GM12801 (cell line): ENCODE data around the gene MRTFA.

Experiments used
- TF ChIP-seq, protein P1 (sequence below): IDR thresholded peaks from one replicate; pipeline ENCODE4 v1.5.1; 2011; ENCODE audit warnings: control low read depth; ENCODE audit not compliant: insufficient read length; ENCODE audit errors: extremely low read depth

Gene MRTFA

DNA sequence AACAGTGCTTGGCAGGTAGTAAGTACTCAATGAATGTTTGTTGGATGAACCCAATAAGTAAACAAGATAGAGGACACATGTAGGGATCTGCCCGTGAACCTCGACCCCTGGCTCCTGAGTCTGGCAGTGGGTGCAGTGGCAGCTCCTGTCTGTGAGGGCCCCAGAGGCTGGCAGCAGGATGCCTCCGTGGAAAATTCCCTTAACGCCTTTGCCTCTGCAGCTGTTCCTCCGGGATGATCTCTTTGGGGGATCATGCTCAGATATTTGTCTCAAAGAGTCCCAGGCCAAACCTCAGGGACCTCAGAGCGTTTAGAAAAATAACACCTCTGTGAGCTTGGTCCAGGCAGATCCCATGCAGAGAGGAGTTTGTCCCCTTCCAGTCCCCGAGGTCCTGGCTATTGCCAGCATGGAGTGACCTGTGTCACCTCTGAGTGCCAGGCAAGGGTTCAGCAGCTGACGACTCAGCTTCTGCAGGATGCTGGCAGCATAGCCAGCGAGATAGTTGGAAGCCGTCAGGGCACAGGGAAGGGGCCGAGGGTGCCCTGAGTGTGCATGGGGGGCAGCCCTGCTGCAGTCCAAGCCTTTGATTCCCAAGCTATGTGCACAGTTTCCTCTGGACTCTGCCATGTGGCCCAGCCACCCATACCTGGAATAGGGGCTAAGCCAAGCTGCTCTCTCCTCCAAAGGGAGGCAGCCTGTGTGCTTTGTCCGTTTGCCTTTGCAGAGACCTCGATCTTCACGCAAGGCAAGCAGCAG is 42.2 kb upstream of the MRTFA start:
- TF ChIP-seq, protein P1, sequence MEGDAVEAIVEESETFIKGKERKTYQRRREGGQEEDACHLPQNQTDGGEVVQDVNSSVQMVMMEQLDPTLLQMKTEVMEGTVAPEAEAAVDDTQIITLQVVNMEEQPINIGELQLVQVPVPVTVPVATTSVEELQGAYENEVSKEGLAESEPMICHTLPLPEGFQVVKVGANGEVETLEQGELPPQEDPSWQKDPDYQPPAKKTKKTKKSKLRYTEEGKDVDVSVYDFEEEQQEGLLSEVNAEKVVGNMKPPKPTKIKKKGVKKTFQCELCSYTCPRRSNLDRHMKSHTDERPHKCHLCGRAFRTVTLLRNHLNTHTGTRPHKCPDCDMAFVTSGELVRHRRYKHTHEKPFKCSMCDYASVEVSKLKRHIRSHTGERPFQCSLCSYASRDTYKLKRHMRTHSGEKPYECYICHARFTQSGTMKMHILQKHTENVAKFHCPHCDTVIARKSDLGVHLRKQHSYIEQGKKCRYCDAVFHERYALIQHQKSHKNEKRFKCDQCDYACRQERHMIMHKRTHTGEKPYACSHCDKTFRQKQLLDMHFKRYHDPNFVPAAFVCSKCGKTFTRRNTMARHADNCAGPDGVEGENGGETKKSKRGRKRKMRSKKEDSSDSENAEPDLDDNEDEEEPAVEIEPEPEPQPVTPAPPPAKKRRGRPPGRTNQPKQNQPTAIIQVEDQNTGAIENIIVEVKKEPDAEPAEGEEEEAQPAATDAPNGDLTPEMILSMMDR: no peak

DNA sequence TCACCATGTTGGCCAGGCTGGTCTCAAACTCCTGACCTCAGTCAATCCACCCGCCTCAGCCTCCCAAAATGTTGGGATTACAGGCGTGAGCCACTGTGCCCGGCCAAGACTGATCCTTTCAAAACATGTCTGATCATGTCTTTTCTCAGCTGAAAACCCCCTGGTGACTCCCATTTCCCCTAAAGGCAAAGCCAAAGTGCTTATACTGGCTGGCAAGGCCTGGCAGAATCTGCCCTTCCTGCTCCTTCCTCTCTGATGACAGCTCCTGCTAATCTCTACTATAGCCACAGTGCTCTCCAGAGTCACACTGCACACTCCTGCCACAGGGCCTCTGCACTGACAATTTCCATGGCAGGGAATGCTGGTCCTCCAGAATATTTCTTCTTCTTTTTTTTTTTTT is 40.1 kb upstream of the MRTFA start:
- TF ChIP-seq, protein P1: no peak

DNA sequence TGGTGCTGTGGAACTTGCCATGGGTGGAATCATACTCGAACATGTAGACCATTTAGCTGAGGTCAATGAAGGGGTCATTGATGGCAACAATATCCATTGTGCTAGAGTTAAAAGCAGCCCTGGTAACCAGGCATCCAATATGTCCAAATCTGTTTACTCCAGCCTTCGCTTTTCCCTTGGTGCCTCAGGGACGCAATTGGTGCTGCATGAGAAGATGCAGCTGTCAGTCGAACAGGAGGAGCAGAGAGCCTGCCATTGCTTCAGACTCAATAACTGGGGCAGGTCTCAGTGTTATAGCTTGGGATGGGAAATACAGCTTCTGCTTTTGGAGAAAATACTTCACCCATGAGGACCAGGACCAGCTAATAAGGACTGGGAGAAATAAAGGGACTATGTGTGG is 37.8 kb upstream of the MRTFA start:
- TF ChIP-seq, protein P1: no peak

DNA sequence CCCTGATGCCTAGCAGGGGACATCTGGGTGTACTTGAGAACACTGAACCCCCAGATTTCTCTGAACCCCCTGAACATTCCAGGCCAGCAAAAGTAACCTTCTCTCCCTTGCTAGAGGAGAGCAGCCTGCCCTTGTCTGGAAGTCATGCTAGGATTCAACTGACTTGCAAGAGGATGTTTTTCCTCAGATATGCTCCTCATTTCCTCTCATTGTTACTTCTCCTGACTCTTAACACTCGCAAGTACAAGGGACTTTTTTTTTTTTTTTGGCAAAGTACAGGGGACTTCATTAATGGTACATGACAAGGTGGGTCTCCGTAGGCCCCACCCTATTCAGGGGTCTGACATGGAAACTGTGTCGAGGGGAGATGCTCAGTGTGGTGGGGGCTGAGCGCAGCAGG is 36.5 kb upstream of the MRTFA start:
- TF ChIP-seq, protein P1: no peak

DNA sequence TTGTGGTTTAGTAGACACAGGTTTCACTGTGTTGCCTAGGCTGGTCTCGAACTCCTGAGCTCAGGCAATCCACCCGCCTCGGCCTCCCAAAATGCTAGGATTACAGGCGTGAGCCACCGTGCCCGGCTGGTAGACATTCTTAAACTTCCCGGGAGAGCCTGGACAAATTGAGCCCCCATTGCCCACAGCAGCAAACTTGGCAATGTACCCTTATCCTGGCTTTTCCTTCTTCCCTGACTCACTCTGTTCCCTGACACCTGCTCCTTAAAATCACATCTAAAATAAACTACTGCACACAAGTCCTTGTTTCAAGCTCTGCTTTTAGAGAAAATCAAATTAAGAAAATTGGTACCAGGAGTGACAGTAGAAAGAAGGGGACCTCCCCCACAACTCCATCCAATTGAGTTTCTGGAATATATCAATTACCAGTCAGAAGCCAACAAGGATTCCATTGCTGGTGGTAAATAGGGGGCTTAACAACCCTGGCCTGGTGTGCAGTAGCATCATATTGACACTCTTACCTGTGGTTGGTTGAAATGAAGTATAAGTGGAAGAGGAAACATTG is 35.4 kb upstream of the MRTFA start:
- TF ChIP-seq, protein P1: no peak

DNA sequence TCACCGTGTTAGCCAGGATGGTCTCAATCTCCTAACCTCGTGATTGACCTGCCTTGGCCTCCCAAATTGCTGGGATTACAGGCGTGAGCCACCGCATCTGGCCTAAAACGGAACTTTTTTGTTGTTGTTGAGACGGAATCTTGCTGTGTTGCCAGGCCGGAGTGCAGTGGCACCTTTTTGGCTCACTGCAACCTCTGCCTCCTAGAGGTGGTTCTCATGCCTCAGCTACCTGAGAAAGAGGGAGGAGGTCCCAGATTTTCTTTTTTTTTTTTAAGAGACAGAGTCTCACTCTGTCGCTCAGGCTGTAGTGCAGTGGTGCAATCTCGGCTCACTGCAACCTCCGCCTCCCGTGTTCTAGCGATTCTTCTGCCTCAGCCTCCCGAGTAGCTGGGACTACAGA is 34.9 kb upstream of the MRTFA start:
- TF ChIP-seq, protein P1: no peak

DNA sequence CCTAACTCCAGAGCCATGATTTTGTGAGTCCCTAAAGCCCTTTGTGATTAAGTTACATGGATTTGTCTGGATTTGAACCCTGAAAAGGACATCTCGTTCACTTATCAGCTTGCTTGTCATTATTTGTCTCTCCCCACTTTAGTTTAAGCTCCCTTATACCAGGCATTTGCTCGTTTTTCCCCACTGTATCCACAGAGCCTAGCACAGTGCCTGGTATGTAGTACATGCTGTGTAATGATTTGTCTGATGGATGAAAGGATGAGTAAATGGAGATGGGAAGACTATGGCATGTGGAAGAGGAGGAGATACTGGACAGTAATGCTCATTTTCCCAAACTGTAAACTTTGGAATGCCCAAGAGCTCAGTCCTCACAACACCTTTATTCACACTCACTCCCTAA is 33.5 kb upstream of the MRTFA start:
- TF ChIP-seq, protein P1: no peak
